ENCODE results near the gene NPSR1.

The NPSR1 gene

GRCh38 chr7:34756025-34756437 lies 98.0 kb downstream of the NPSR1 start:
- H3K4me3 ChIP-seq (ENCODE audit: low read depth, low read length) = no peak overlapping the region
- TF ChIP-seq, protein P1, sequence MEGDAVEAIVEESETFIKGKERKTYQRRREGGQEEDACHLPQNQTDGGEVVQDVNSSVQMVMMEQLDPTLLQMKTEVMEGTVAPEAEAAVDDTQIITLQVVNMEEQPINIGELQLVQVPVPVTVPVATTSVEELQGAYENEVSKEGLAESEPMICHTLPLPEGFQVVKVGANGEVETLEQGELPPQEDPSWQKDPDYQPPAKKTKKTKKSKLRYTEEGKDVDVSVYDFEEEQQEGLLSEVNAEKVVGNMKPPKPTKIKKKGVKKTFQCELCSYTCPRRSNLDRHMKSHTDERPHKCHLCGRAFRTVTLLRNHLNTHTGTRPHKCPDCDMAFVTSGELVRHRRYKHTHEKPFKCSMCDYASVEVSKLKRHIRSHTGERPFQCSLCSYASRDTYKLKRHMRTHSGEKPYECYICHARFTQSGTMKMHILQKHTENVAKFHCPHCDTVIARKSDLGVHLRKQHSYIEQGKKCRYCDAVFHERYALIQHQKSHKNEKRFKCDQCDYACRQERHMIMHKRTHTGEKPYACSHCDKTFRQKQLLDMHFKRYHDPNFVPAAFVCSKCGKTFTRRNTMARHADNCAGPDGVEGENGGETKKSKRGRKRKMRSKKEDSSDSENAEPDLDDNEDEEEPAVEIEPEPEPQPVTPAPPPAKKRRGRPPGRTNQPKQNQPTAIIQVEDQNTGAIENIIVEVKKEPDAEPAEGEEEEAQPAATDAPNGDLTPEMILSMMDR (IDR thresholded peaks at IDR 0.05; ENCODE audit: insufficient read depth, low read depth, low read length, missing control alignments) = no peak
- DNase-seq (ENCODE audit: low read depth) = no peak

GRCh38 chr7:34756691-34757090 lies 98.7 kb downstream of the NPSR1 start:
- TF ChIP-seq, protein P1 (IDR thresholded peaks at IDR 0.05; ENCODE audit: insufficient read depth, low read depth, low read length, missing control alignments) = no peak
- no peak overlapping the region for H3K4me3 ChIP-seq (ENCODE audit: low read depth, low read length)
- no peak for DNase-seq (ENCODE audit: low read depth)

- no peak for DNase-seq (ENCODE audit: low read depth)
- H3K4me3 ChIP-seq (ENCODE audit: low read depth, low read length) = no peak overlapping the region
- TF ChIP-seq, protein P1 (IDR thresholded peaks at IDR 0.05; ENCODE audit: insufficient read depth, low read depth, low read length, missing control alignments) = no peak
Observed at GRCh38 chr7:34757570-34758110, 99.6 kb downstream of the NPSR1 start.

- no peak overlapping the region for H3K4me3 ChIP-seq (ENCODE audit: low read depth, low read length)
- DNase-seq (ENCODE audit: low read depth) = no peak
- TF ChIP-seq, protein P1 (IDR thresholded peaks at IDR 0.05; ENCODE audit: insufficient read depth, low read depth, low read length, missing control alignments) = no peak
Observed at GRCh38 chr7:34758111-34758601, 100.1 kb downstream of the NPSR1 start.

GRCh38 chr7:34759477-34760125 lies 101.6 kb downstream of the NPSR1 start:
- no peak overlapping the region for H3K4me3 ChIP-seq (ENCODE audit: low read depth, low read length)
- peak; percentile 37 for DNase-seq (ENCODE audit: low read depth)
- TF ChIP-seq, protein P1 (IDR thresholded peaks at IDR 0.05; ENCODE audit: insufficient read depth, low read depth, low read length, missing control alignments) = peak; percentile 45

- TF ChIP-seq, protein P1 (IDR thresholded peaks at IDR 0.05; ENCODE audit: insufficient read depth, low read depth, low read length, missing control alignments) = no peak
Observed at GRCh38 chr7:34760271-34760670, 102.3 kb downstream of the NPSR1 start.

More at GRCh38 chr7:34760271-34760670, 102.3 kb downstream of the NPSR1 start:
- no peak overlapping the region for H3K4me3 ChIP-seq (ENCODE audit: low read depth, low read length)
- DNase-seq (ENCODE audit: low read depth) = no peak

Data from GM12865 (cell line).